ENCODE data around the gene SURF2.

DNA sequence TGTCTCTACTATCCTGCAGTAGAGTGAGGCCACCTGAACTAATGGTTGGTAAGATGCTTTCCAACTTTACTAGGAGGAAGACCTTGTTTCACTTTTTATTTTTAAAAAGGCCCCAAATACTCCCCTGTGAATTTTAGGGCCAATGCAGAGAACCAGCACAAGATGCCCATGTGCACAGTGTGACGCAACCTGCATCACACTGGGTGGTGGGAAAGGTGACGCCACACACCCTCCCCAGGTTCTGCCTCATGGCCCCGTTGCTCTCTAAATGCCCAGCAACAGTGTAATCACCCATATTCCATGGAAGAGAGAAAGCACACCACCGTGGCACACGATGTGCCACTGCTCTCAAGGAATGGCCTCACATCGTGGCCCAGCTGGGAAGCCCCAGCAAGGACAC, 13.1 kb downstream of the SURF2 start:
- TF ChIP-seq, protein P1, sequence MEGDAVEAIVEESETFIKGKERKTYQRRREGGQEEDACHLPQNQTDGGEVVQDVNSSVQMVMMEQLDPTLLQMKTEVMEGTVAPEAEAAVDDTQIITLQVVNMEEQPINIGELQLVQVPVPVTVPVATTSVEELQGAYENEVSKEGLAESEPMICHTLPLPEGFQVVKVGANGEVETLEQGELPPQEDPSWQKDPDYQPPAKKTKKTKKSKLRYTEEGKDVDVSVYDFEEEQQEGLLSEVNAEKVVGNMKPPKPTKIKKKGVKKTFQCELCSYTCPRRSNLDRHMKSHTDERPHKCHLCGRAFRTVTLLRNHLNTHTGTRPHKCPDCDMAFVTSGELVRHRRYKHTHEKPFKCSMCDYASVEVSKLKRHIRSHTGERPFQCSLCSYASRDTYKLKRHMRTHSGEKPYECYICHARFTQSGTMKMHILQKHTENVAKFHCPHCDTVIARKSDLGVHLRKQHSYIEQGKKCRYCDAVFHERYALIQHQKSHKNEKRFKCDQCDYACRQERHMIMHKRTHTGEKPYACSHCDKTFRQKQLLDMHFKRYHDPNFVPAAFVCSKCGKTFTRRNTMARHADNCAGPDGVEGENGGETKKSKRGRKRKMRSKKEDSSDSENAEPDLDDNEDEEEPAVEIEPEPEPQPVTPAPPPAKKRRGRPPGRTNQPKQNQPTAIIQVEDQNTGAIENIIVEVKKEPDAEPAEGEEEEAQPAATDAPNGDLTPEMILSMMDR (IDR thresholded peaks at IDR 0.05) = no peak
- TF ChIP-seq POLR2A (IDR thresholded peaks at IDR 0.05) = no peak

Data from heart left ventricle (tissue), 13 donors.